Tibial artery (tissue), 4 donors: ENCODE measurements around the gene CEACAM5.

ENCODE experiments used
- DNase-seq, 2 donors: peaks; one replicate each; pipeline ENCODE4 v3.0.0-alpha.2; 2019
- H3K27ac ChIP-seq, 2 donors: fragments of 200-600 bp; sonication (generic) in 1 of 2; 1 replicate in 1 of 2; 2 replicates in 1 of 2; pipeline ENCODE4 v1.5.1; 2018 to 2019; ENCODE audit warnings: mild to moderate bottlenecking in 1 of 2
- H3K27me3 ChIP-seq, 2 donors: fragments of 200-600 bp; sonication (generic) in 1 of 2; one replicate each; pipeline versions ENCODE4 v1.5.1 to v1.6.0; 2016 to 2019
- H3K36me3 ChIP-seq, 3 donors: fragments of 200-600 bp; sonication (generic) in 2 of 3; one replicate each; pipeline ENCODE4 v1.5.1; 2016 to 2019; ENCODE audit warnings: mild to moderate bottlenecking in 2 of 3
- H3K4me1 ChIP-seq, 4 donors: fragments of 200-600 bp; sonication (generic) in 2 of 4; 1 replicate in 3 of 4; 2 replicates in 1 of 4; pipeline ENCODE4 v1.5.1; 2016 to 2019
- H3K4me3 ChIP-seq, 2 donors: fragments of 200-600 bp; sonication (generic) in 1 of 2; 1 replicate in 1 of 2; 2 replicates in 1 of 2; pipeline ENCODE4 v1.5.1; 2018 to 2019; ENCODE audit warnings: mild to moderate bottlenecking in 2 of 2
- H3K9me3 ChIP-seq, 3 donors: fragments of 200-600 bp; sonication (generic) in 1 of 3; one replicate each; pipeline ENCODE4 v1.5.1; 2016 to 2019
- CTCF ChIP-seq, 2 experiments: fragments of 200-600 bp in 1 of 2; fragments of 450-650 bp in 1 of 2; IDR thresholded peaks; one replicate each; pipeline ENCODE4 v1.5.1; 2017 to 2019; ENCODE audit warnings: antibody characterized with exemption in 2 of 2, mild to moderate bottlenecking in 1 of 2, moderate library complexity in 1 of 2
- intact Hi-C: fragments of 100-400 bp; cut with DNase I; formaldehyde crosslinking; loops from one replicate; pipeline ENCODE4 v1.15.0; 2023; ENCODE audit warnings: low total_unique reads

Gene CEACAM5

DNA sequence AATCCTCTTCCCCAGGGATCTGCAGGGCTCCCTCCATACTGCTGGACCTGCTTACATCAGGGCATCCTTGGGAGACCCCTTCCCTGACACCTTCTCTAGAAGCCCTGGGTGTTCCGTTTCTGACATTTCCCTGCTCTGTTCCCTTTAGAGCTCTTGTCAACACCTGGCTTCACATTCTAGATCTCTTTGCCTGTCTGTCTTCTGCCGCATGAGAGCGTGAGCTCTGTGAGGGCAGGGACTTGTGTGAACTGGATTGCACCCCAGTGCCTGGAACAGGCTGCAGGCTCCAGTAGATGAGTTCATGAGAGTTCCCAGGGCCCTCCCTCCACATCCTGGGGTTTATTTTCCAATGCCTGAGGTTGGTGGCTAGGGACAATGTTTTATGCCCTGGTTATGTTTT lies 21.0 kb upstream of the CEACAM5 start:
- H3K4me1 ChIP-seq = no peaks in the 10 kb centered on the region
- H3K36me3 ChIP-seq = no peaks in the 10 kb centered on the region
- intact Hi-C loops = no loop called here
- TF ChIP-seq CTCF (IDR thresholded peaks at IDR 0.05) = no peak
- H3K4me3 ChIP-seq = no peak overlapping the region
- H3K27me3 ChIP-seq = no peaks in the 10 kb centered on the region
- peaks cover 0 to 9% (median under 1%) of the 10 kb centered on the region in 3 donors for H3K9me3 ChIP-seq
- H3K27ac ChIP-seq = no peak overlapping the region
- no peak for DNase-seq

DNA sequence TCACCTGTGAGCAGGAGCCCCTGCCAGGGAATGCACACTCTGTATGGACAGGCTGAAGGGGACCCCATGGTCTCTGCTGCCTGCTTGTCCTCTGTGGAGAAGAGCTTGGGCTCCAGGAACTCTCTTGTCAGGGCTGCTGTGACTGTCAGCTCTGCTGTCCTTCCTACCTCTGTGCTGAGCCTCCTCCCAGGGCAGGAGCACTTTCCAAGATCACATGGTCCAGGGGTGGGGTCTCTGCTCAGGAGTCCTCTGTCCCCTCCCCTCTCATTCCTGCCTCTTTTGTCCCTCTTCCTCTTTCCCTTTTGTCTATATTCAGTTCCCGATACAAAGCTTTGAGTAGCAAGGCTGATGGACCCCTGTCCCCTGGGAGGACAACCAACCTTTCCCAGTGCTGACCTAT lies 20.3 kb upstream of the CEACAM5 start, which contains the start of gene CEACAM7:
CEACAM7 (minus strand) TSS at position 173 of the 400 bp plus-strand sequence; CDS start at position 68, 105 bp downstream.
- intact Hi-C loops = no loop called here
- no peak within 1 kb of the TSS for H3K27ac ChIP-seq
- no peaks in the 10 kb centered on the region for H3K4me1 ChIP-seq
- H3K27me3 ChIP-seq = no peaks in the 10 kb centered on the region
- TF ChIP-seq CTCF (IDR thresholded peaks at IDR 0.05) = no peak
- H3K9me3 ChIP-seq = peaks cover 0 to 15% (median 7%) of the 10 kb centered on the region in 3 donors
- DNase-seq = no peak
- H3K36me3 ChIP-seq = no peaks in the 10 kb centered on the region
- H3K4me3 ChIP-seq = no peak within 1 kb of the TSS

- H3K9me3 ChIP-seq = peaks cover 0 to 19% (median 9%) of the 10 kb centered on the region in 3 donors
- intact Hi-C loops = no loop called here
These were observed 19.7 kb upstream of the CEACAM5 start for GRCh38 chr19:41688687-41689086.

DNA sequence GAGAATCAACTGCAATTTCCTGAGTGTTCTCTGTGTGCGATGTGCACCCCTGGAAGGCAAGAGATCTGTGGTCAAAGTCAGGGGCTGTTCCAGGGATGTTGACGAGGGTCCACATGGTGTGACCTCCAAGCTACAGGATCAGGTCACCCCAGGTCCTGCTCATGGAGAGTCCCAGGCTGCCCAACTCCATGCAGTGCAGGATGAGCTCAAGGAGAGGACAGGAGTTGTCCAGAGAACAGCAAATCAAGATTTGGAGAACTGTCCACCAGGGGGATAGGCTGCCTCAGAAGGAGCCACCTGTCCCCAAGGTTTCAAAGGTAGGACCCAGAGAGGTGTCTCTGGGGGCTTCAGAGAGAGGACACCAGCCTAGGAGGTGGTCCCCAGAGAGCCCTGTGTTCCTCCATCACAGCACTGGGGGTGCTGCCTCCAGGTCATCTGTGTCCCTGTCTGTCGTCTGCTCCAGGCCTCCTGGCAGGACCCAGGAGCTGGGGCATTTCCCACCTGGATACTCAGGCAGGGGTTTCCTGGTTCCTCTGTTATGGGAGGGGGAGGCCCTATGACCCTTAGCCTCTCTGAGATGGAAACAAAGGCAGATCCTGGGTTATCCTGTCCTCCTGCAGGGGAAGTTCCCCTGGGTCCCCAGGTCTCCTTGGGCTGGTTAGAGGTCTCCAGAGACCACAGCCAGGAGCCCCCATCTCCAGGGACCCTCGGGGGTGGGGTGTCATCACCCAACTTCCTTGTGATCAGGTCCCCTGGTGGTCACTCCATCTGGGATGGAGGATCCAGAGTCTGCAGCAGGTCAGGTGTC lies 18.2 kb upstream of the CEACAM5 start:
- Histone ChIP-seq H3K36me3 (no peaks in the 10 kb centered on the region), H3K27ac (no peak overlapping the region), H3K4me3 (no peak overlapping the region), H3K27me3 (peaks cover 0 to under 1% of the 10 kb centered on the region in 2 donors), H3K9me3 (peaks cover 0 to 20% (median 9%) of the 10 kb centered on the region in 3 donors), H3K4me1 (no peaks in the 10 kb centered on the region)
- DNase-seq = no peak
- intact Hi-C loops = no loop called here
- TF ChIP-seq CTCF (IDR thresholded peaks at IDR 0.05) = no peak

More at GRCh38 chr19:41688687-41689086, 19.7 kb upstream of the CEACAM5 start:
- DNase-seq = no peak
- no peaks in the 10 kb centered on the region for H3K27me3 ChIP-seq
- no peak overlapping the region for H3K27ac ChIP-seq
- no peaks in the 10 kb centered on the region for H3K36me3 ChIP-seq
- H3K4me1 ChIP-seq = no peaks in the 10 kb centered on the region
- no peak overlapping the region for H3K4me3 ChIP-seq
- TF ChIP-seq CTCF (IDR thresholded peaks at IDR 0.05) = no peak

GRCh38 chr19:41690801-41691065 lies 17.7 kb upstream of the CEACAM5 start:
- TF ChIP-seq CTCF (IDR thresholded peaks at IDR 0.05) = no peak

More at GRCh38 chr19:41690801-41691065, 17.7 kb upstream of the CEACAM5 start:
- intact Hi-C loops = no loop called here
- no peak for DNase-seq
- no peak overlapping the region for H3K27ac ChIP-seq
- no peaks in the 10 kb centered on the region for H3K36me3 ChIP-seq
- peaks cover 0 to 20% (median 9%) of the 10 kb centered on the region in 3 donors for H3K9me3 ChIP-seq
- H3K27me3 ChIP-seq = peaks cover 0 to 2% of the 10 kb centered on the region in 2 donors
- no peaks in the 10 kb centered on the region for H3K4me1 ChIP-seq
- H3K4me3 ChIP-seq = no peak overlapping the region
